Large intestine (tissue), 3 donors: ENCODE measurements around the gene MGLL. TPM values are rescaled to one million over a fixed set of nuclear protein-coding genes. Genes with fewer than 3 reads are reported as not detected.

Source experiments
- DNase-seq, 2 donors: peaks; one replicate each; pipeline versions ENCODE4 v3.0.0 to v3.0.0-alpha.2; 2013
- H3K27ac ChIP-seq: one replicate; pipeline ENCODE4 v1.5.1; 2013; ENCODE audit warnings: low read length
- H3K27me3 ChIP-seq: 2 replicates; pipeline ENCODE4 v1.6.1; 2013; ENCODE audit warnings: low read length; ENCODE audit not compliant: control insufficient read depth, insufficient read depth
- H3K36me3 ChIP-seq: 2 replicates; pipeline ENCODE4 v1.6.1; 2013; ENCODE audit warnings: low read length; ENCODE audit not compliant: control insufficient read depth, insufficient read depth
- H3K4me1 ChIP-seq: one replicate; pipeline ENCODE4 v1.6.1; 2013; ENCODE audit warnings: low read length; ENCODE audit not compliant: control insufficient read depth, insufficient read depth
- H3K4me3 ChIP-seq: one replicate; pipeline ENCODE4 v1.5.1; 2013; ENCODE audit warnings: low read length
- H3K9me3 ChIP-seq: one replicate; pipeline ENCODE4 v1.6.1; 2013; ENCODE audit warnings: mild to moderate bottlenecking, low read depth, low read length, moderate library complexity; ENCODE audit not compliant: control insufficient read depth
- WGBS: methylation state at CpG from one replicate; pipeline ENCODE4 v1.1.5; 2013; ENCODE audit warnings: low lambda C conversion rate; ENCODE audit not compliant: insufficient coverage; 5-methylcytosine and 5-hydroxymethylcytosine counted together
- polyA plus RNA-seq: library from polyadenylated mRNA; unstranded; fragments of 120-200 nt; gene quantifications from one replicate; pipeline ENCODE4 v1.2.1, GENCODE V29; 2013

MGLL gene
- polyA plus RNA-seq, 1 donor = 22.8 TPM

DNA sequence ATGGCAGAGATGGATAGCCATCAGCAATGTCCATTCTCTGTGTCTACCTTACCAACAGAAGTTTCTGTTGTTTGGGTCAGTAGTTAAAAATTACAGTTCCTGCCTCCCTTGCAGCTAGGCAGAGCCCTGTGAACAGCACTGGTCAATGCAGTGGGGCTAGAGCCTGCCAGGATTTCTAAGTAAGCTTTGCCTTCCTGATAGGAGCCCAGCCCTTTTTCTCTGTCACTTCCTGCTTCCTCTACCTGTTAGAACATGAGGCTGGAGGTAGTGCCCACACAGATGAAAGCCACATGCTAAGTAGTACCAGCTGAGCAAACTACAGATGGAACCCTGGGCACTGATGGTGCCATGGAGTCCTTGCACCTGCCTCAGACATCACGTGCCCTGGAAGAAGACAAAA lies 45.0 kb downstream of the MGLL start:
- peaks cover 23% of the 10 kb centered on the region for H3K4me1 ChIP-seq
- DNase-seq = no peak
- H3K4me3 ChIP-seq = no peak overlapping the region
- H3K9me3 ChIP-seq = peaks cover 6% of the 10 kb centered on the region
- H3K36me3 ChIP-seq = no peaks in the 10 kb centered on the region
- H3K27ac ChIP-seq = peak overlapping the region; percentile 92
- WGBS = no CpG with 5 or more reads among the region's 1 CpG
- H3K27me3 ChIP-seq = no peaks in the 10 kb centered on the region

- H3K36me3 ChIP-seq = no peaks in the 10 kb centered on the region
- no peak overlapping the region for H3K4me3 ChIP-seq
- peaks cover 6% of the 10 kb centered on the region for H3K9me3 ChIP-seq
- no peaks in the 10 kb centered on the region for H3K27me3 ChIP-seq
- DNase-seq = no peak
- peaks cover 22% of the 10 kb centered on the region for H3K4me1 ChIP-seq
- peak overlapping the region; percentile 16 for H3K27ac ChIP-seq
- no CpG with 5 or more reads among the region's 10 CpGs for WGBS
These were observed 46.0 kb downstream of the MGLL start for GRCh38 chr3:127776347-127776746.

DNA sequence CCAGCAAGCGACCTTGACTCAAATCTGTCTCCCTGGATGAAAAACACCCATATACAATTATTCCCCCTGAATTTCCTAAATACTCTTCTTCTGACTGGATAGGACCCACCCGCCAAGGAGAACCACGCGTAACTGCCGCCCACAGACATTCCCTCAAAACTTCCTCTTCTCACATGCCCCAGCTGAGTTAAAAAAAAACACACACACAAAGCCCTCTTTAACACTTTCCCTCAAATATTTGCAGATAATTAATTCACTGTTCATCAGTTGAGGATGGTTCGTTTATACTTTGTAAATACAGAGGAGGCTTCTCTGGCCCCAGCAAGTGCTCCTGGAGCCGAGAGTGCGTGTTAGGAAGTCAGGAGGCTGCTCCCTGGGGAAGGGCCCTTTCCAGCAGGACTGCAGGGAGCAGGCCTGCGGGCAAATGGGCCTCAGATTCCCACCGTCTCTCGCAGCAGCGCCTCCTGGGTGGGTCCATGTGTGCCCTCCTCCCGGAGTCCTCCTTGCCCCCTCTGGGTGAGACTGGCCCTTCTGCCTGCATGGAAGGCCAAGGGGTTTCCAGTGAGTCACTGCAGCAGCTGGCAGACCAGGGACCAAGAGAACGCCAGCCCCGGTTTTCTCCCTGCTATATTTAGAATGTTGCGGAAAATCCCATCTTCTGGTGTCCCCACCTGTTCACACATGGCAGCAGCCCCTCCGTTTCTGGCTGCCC lies 46.8 kb downstream of the MGLL start:
- Histone ChIP-seq H3K36me3 (no peaks in the 10 kb centered on the region), H3K4me1 (peaks cover 20% of the 10 kb centered on the region), H3K27me3 (no peaks in the 10 kb centered on the region), H3K4me3 (no peak overlapping the region), H3K9me3 (peaks cover 6% of the 10 kb centered on the region), H3K27ac (peak overlapping the region; percentile 16)
- peak in 1 of 2 donors; percentile 38 for DNase-seq
- no CpG with 5 or more reads among the region's 17 CpGs for WGBS

GRCh38 chr3:127774647-127775046 lies 47.7 kb downstream of the MGLL start:
- Histone ChIP-seq H3K4me1 (peaks cover 20% of the 10 kb centered on the region), H3K4me3 (no peak overlapping the region), H3K27me3 (no peaks in the 10 kb centered on the region), H3K27ac (no peak overlapping the region), H3K36me3 (no peaks in the 10 kb centered on the region), H3K9me3 (peaks cover 6% of the 10 kb centered on the region)
- 50% methylated on average over 1 of the region's 6 CpGs for WGBS
- DNase-seq = no peak

- H3K4me1 ChIP-seq = peaks cover 20% of the 10 kb centered on the region
- peaks cover 7% of the 10 kb centered on the region for H3K9me3 ChIP-seq
- no peak overlapping the region for H3K4me3 ChIP-seq
- no peaks in the 10 kb centered on the region for H3K36me3 ChIP-seq
- H3K27me3 ChIP-seq = no peaks in the 10 kb centered on the region
- no peak for DNase-seq
- WGBS = no CpG with 5 or more reads among the region's 8 CpGs
- H3K27ac ChIP-seq = no peak overlapping the region
These were observed 48.4 kb downstream of the MGLL start for GRCh38 chr3:127773752-127774395.

GRCh38 chr3:127772827-127773751 lies 49.2 kb downstream of the MGLL start:
- Histone ChIP-seq H3K9me3 (peaks cover 13% of the 10 kb centered on the region), H3K36me3 (no peaks in the 10 kb centered on the region), H3K4me3 (no peak overlapping the region), H3K27ac (no peak overlapping the region), H3K4me1 (peaks cover 12% of the 10 kb centered on the region), H3K27me3 (no peaks in the 10 kb centered on the region)
- WGBS = no CpG with 5 or more reads among the region's 12 CpGs
- DNase-seq = no peak

- WGBS = no CpG with 5 or more reads among the region's 5 CpGs
- no peak for DNase-seq
- Histone ChIP-seq H3K4me1 (peaks cover 6% of the 10 kb centered on the region), H3K4me3 (no peak overlapping the region), H3K36me3 (no peaks in the 10 kb centered on the region), H3K9me3 (peaks cover 15% of the 10 kb centered on the region), H3K27ac (no peak overlapping the region), H3K27me3 (no peaks in the 10 kb centered on the region)
These were observed 50.0 kb downstream of the MGLL start for GRCh38 chr3:127772273-127772672.

- no peak overlapping the region for H3K4me3 ChIP-seq
- peaks cover 13% of the 10 kb centered on the region for H3K9me3 ChIP-seq
- H3K36me3 ChIP-seq = no peaks in the 10 kb centered on the region
- no peak overlapping the region for H3K27ac ChIP-seq
- 94% methylated on average over 3 of the region's 7 CpGs for WGBS
- DNase-seq = no peak
- peaks cover 6% of the 10 kb centered on the region for H3K4me1 ChIP-seq
- H3K27me3 ChIP-seq = no peaks in the 10 kb centered on the region
These were observed 50.6 kb downstream of the MGLL start for GRCh38 chr3:127771746-127772145.

- DNase-seq = no peak
- H3K4me1 ChIP-seq = peaks cover 3% of the 10 kb centered on the region
- no peaks in the 10 kb centered on the region for H3K36me3 ChIP-seq
- H3K9me3 ChIP-seq = peaks cover 11% of the 10 kb centered on the region
- H3K27ac ChIP-seq = no peak overlapping the region
- no peaks in the 10 kb centered on the region for H3K27me3 ChIP-seq
- no peak overlapping the region for H3K4me3 ChIP-seq
- 100% methylated on average over 1 of the region's 6 CpGs for WGBS
These were observed 51.5 kb downstream of the MGLL start for GRCh38 chr3:127770671-127771355.
